ENCODE results near the gene GAL3ST3.

GRCh38 chr11:66008468-66009101, 40.4 kb downstream of the GAL3ST3 start:
- TF ChIP-seq CTCF (IDR thresholded peaks at IDR 0.05), result no peak
- TF ChIP-seq ZFX (IDR thresholded peaks at IDR 0.05; ENCODE audit: borderline replicate concordance), result no peak
